ENCODE data around the gene NDUFA6.
"Not testable (repeated sequence)": the region's sequence is repeated elsewhere in the genome, so short reads cannot be mapped to it uniquely, and the experiment has no call there.

The NDUFA6 gene

DNA sequence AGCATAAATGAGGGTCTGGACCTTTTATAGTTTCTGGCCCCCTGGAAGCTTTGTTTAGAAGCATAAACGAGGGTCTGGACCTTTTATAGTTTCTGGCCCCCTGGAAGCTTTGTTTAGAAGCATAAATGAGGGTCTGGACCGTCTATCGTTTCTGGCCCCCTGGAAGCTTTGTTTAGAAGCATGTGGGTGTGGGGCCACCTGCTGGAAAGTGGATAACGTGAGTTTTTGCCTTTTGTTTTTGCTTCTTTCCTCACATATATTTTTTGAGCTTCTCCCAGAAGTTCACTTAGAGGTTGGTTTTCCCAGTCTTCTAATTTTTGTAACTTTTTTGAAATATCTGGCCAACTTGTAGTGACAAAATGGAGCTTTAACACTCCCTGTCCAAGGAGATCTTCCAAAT, 22.2 kb upstream of the NDUFA6 start:
- TF ChIP-seq, protein P1, sequence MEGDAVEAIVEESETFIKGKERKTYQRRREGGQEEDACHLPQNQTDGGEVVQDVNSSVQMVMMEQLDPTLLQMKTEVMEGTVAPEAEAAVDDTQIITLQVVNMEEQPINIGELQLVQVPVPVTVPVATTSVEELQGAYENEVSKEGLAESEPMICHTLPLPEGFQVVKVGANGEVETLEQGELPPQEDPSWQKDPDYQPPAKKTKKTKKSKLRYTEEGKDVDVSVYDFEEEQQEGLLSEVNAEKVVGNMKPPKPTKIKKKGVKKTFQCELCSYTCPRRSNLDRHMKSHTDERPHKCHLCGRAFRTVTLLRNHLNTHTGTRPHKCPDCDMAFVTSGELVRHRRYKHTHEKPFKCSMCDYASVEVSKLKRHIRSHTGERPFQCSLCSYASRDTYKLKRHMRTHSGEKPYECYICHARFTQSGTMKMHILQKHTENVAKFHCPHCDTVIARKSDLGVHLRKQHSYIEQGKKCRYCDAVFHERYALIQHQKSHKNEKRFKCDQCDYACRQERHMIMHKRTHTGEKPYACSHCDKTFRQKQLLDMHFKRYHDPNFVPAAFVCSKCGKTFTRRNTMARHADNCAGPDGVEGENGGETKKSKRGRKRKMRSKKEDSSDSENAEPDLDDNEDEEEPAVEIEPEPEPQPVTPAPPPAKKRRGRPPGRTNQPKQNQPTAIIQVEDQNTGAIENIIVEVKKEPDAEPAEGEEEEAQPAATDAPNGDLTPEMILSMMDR (conservative IDR thresholded peaks at IDR 0.05) = peak; percentile 17
- H3K27ac ChIP-seq = not testable (repeated sequence)

- H3K27ac ChIP-seq = no peak overlapping the region
- TF ChIP-seq, protein P1 (conservative IDR thresholded peaks at IDR 0.05) = no peak
- no peak for TF ChIP-seq ZFX (IDR thresholded peaks at IDR 0.05)
Measured at GRCh38 chr22:42111798-42112197, 21.2 kb upstream of the NDUFA6 start.

DNA sequence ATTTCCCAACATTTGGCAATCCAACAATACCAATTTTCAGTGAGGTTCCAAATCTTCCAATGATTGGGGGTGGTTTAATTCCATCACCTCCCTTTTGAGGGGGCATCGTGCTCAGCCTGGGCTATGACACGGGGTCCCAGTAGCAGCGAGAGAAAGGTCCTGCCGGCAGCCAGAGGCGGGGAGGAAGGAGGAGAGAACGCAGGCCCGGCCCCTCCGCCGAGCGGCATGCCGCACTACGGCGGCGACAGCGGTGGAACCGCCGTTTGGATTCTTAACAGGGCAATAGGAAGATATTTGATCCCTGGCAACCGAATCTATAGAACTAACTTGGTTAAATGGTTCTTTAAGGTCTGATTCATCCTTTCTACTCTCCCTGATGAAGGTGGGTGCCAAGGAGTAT, 18.3 kb upstream of the NDUFA6 start:
- no peak for TF ChIP-seq ZFX (IDR thresholded peaks at IDR 0.05)
- TF ChIP-seq, protein P1 (conservative IDR thresholded peaks at IDR 0.05) = no peak

DNA sequence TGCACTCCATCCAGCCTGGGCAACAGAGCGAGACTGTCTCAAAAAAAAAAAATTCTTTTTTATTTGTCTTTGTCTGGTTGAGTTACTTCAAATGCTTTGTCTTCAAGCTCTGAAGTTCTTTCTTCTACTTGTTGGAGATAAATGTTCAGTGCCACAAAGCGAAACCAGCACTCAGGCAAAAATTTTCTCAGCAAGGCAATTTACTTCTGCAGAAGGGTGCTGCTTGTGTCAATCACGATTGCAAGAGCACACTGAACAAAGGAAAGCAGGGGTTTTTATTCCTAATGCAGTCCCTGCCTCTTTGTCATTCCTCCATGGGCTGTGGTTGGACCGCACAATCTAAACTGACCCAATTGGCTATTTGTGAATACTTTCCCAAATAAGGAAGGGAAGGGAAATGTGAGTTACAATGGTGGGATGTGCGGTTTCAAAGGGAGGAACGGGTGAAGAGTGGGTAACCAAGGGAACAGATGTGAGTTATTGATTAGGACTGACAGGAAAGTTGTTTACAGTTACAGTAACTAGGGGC, 13.8 kb upstream of the NDUFA6 start:
- H3K27ac ChIP-seq = not testable (repeated sequence)

More for the DNA sequence above, 18.3 kb upstream of the NDUFA6 start:
- no peak overlapping the region for H3K27ac ChIP-seq

DNA sequence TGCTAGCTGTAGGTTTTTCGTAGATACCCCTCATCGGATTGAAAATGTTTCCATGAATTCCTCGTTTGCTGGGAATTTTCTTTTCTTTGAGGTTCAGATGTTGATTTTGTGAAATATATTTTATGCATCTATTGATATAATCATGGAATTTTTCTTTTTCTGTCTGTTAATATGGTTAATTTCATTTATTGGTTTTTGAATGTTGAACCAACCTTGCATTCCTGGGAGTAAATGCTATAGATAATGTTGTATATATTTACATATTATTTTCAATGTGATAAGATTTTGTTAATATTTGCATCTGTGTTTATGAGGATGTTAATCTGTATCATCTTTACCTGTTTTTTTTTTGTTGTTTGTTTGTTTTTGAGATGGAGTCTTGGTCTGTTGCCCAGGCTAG, 10.6 kb upstream of the NDUFA6 start:
- H3K27ac ChIP-seq = no peak overlapping the region
- no peak for TF ChIP-seq ZFX (IDR thresholded peaks at IDR 0.05)
- TF ChIP-seq, protein P1 (conservative IDR thresholded peaks at IDR 0.05) = no peak

DNA sequence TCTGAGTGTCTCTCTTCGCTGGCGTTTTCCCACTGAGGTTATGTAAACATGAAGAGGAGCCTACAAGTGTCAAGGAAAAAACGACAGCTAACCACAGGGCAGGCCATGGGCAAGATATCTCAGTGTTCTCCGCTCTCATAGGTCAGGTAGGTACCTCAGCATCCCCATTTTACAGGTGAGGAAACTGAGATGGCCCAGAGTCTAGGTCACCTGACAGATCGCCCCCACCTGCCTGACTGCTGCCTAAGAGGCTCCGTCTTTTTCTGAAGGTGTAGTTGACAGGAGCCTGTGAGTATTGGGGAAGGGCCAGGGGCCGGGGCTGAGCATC, 847 bp upstream of the NDUFA6 start:
- TF ChIP-seq, protein P1 (conservative IDR thresholded peaks at IDR 0.05) = no peak
- TF ChIP-seq ZFX (IDR thresholded peaks at IDR 0.05) = no peak
- peak overlapping the region; percentile 97 for H3K27ac ChIP-seq

DNA sequence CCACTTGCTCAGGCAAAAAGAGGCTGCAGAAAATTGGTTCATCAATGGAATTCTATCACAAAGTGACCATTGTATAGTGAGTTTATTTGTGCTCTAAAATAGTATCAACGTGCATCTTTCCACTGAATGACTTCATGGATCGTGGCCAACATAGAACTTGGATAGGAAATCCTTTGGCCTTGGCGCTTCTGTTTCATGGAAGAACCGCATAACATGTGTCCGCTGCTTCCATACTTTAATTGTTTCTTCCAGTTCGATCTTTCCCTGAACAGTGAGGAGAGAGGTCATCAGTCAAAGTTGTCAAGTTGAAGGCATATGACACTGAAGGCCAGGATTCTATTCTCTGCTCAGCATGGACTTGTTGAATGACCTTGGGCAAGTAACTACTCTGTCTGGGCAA, 4.5 kb downstream of the NDUFA6 start:
- no peak for TF ChIP-seq ZFX (IDR thresholded peaks at IDR 0.05)
- TF ChIP-seq, protein P1 (conservative IDR thresholded peaks at IDR 0.05) = no peak
- H3K27ac ChIP-seq = no peak overlapping the region

- H3K27ac ChIP-seq = no peak overlapping the region
- no peak for TF ChIP-seq ZFX (IDR thresholded peaks at IDR 0.05)
- TF ChIP-seq, protein P1 (conservative IDR thresholded peaks at IDR 0.05) = no peak
Measured at GRCh38 chr22:42084874-42085273, 5.7 kb downstream of the NDUFA6 start.
